GM19463 (cell line): ENCODE measurements around the gene HAUS2.
"Not testable (repeated sequence)": the region's sequence is repeated elsewhere in the genome, so short reads cannot be mapped to it uniquely, and the experiment has no call there.

ENCODE experiments used
- ATAC-seq: cut with Tn5 transposase; IDR thresholded peaks from one replicate; pipeline ENCODE4 v1.9.1; 2021; ENCODE audit warnings: mild to moderate bottlenecking, moderate library complexity; ENCODE audit not compliant: unreplicated experiment

Gene HAUS2

DNA sequence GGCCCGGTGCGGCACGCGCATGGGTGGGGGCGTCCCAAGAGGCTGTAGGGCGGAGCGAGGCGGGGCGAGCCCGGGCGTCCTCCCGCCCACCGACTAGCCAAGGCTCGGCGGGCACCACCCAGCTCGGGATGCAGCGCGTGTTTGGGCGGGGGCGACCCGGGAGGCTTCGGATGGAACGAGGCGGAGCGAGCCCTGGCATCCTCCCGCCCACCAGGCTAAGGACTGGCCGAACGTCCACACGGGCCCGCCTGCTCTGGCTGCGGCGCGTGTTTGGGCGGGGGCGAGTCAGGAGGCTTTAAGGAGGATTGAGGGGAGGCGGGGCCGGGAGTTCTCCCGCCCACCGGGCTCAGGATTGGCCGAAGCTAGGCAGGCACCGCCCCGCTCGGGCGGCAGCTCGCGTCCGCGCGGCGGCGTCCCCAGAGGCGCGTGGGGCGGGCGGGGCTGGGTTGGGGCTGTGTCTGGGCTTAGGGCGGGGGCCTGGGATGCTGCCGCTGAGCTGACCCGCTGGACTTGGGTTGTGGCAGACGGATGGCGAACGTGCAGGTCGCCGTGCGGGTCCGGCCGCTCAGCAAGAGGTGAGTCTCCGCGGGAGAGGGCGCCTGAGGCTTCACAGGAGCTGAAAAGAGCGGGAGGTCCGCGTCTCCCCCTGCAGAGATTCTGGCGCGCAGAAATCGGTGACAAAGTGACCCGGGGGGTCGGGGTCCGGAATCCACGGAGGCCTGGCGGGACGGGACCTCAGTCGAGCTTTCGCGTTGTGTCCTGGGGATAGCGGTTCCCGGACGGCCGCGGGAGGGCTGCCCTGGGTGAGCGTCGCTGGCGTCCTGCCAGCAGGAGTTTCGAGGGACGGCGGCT is 26.8 kb downstream of the HAUS2 start, which contains the start of gene STARD9:
TSS of gene STARD9 (plus strand) at position 419 of the 852 bp plus-strand sequence. CDS start at position 529, 110 bp downstream.
- ATAC-seq: peak; percentile 92

DNA sequence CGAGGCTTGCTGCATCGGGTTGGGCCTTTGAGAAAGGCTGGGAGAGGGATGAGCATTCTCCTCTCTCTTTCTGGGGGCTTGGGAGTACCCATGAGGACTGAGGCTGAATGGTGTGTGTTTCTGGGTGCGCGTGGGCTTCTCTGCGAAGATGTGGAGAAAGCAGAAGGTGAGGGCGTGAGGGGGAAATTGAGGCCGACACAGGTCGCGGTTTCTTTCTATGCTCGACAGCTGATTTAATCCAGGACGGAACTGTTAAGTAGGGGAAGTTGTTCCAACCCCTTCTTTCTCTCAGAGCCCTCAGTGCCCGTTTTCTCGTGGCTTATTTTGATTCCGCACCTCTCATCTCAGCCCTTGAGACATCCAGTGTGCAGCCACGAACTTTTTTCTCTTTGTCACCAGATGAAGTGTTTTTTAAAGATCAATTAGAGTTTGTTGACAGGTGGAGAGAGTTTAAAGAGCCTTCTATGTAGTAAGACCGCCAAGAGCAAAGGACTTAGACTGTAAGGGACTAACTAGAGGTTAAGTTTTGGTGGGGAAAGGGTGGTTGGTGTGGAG is 27.5 kb downstream of the HAUS2 start:
- ATAC-seq: no peak

DNA sequence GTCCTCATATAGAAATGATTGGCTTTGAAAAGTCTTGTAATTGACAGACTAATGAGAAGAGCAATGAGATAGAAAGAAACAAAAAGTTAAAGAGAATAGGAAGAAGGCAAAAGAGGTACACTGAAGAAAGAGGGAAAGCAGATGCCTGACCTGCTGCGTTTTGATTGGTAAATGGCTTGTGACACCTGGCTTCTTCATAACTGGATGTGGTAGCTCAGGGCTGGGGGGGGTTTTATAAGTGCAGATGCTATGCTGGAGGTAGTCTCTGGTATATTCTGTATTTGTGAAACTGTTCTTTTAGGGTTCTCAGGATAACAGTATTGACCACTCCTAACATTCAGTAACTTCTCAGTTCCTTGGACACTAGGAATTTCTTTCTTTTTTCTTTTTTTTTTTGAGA is 28.1 kb downstream of the HAUS2 start:
- ATAC-seq: no peak

DNA sequence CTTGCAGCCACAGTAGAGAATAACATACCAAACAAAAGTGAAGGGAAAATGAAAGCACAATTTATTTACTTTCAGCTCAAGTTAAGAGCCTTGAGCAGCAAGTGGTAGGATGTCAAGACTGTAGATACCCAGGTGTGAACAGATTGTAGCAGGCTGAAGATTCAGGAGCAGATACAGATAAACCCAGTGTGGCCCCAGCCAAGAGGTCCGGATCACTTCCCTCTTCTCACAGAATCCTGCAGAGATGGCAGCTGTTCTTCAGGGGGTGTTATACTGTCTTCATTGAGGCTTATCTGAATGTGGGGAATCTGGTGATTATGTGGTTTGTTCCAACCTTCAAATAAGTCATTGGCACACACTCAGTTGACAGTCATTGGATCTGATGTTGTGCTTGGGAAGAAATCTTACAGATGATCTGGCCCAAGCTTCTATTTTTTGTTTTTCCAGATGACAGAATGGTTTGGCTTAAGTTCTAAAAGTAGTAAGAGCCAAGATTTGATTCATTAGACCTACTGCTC is 28.9 kb downstream of the HAUS2 start:
- no peak for ATAC-seq

DNA sequence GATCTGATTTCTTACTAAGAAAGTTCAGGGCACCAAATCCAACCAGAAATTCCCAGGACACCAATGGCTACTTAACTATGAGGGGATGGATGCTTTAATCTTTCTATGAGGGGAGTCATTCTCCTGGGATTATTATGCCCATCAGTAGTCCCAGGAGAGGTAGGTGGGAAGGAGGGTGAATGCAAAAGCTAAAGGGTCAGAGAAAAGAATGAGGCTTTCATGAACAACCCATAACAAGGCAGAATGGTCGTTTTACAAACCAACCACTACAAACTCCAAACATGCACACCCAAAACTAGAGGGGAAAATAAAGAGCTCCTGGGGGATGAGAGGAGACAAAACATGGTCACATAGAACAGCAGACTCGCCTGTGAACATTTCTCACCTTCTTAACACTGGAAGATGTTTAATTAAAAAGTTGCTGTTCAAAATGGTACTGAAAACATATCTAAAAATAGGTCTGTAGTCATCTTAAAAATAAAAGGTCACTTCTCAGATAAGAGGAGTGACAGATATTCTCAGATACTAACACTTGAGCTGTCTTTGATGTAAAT is 30.4 kb downstream of the HAUS2 start:
- no peak for ATAC-seq

DNA sequence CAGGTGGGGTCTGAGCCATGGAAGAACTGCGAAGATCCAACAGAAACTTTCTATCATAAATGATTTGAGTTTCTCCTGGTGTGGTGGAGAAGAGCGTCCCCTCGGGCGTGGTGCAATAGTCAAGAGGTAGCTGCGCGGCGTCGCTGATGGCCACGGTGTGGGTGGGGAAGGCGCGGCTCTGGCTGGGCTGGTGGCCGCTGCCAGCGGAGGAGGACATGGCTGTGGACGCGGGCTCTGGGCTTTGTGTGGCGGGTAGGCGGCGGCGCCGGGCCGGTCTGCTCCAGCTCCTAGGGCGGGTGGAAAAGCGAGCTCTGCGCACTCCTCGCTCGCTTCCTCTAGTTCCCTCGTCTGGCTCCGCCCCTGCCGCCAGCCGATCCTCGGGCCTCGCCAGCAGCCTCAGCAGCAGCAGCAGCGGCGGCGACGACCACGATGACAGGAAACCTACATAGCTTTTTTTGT is 32.7 kb downstream of the HAUS2 start:
- peak; percentile 73 for ATAC-seq

DNA sequence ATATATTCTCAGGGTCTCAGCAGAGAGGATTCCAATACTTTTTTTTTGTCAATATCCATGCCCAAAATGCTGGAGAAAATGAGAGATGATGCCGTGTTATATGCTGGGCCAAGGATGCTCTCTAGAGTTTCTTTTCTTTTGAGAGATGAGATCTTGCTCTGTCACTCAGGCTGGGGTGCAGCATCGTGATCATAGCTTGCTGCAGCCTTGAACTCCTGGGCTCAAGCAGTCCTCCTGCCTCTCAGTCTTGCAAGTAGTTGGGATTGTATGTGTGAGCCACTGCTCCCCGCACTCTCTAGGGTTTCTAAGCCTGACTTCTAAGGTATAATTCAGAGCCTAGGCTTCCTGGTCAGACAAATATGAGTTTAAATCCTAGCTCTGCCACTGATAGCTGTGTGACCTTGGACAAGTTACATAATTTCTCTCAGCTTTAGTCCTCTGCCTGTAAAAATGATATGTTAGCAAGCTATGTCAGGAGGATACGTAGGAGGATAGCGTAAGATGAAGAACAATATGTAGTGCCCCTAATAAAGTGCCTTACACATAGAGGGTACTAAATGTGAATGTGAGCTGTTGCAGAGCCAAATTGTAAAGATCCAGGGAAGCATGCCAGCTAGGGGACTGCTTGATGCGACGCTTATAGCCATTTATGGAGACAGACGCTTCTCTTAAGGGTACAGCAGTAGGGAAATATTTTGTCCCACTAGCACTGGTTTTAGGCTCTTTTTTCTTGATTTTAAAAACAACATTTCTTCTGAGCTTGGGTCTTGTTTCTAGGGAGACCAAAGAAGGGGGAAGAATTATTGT is 34.1 kb downstream of the HAUS2 start:
- ATAC-seq: no peak

DNA sequence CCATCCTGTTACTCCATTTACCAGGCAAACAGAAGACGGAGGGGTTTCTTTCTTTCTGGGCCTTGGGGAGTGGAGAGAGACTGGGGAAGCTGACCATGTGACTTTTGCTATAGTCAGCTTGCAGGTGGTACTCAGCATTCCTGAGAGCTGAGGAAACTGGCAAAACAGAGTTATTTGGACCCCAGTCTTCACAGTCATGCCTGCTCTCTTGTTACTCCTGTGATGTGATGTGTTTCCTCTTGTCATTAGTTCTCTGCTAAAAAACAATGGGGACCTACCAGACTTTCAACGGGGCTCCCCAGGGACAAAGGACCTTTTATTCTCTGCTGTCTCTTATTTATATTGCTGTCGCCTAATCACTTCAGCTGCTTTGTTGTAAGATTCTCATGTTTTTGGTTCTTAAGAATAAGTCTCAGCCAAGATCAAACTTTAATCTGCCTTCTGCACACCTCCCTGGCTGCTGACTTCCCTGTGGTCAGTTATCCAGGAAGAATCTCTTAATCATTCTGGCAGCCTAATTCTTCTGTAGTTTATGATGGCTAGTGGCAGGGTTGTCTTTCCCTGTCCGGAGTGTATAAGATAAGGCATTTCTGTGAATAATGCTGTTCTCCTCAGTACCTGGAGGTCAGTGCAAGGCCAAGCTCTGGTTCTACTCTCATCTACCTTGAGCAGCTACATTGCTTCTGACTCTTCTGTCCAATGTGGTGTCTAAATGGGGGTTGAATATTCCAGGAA is 35.6 kb downstream of the HAUS2 start:
- no peak for ATAC-seq

DNA sequence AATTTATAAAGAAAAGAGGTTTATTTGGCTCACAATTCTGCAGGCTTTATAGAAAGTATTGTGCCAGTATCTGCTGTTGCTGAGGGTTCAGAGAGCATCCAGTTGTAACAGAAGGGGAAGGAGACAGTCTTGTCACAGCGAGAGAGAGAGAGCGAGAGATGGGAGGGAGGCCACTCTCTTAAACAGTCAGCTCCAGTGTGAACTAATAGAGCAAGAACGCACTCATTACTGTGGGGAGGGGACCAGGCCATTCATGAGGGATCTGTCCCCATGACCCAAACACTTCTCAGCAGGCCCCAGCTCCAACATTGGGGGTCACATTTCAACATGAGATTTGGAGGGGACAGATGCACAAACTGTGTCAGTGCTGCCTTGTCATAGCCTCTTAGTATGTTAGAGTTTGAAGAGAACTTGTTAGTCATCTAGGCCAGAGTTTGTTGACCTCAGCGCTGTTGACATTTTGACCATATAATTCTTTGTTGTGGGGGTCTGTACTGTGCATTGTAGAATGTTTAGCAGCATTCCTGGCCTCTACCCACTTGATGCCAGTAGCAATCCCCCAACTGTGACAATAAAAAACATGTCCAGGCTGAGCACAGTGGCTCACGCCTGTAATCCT is 42.1 kb downstream of the HAUS2 start:
- no peak for ATAC-seq

DNA sequence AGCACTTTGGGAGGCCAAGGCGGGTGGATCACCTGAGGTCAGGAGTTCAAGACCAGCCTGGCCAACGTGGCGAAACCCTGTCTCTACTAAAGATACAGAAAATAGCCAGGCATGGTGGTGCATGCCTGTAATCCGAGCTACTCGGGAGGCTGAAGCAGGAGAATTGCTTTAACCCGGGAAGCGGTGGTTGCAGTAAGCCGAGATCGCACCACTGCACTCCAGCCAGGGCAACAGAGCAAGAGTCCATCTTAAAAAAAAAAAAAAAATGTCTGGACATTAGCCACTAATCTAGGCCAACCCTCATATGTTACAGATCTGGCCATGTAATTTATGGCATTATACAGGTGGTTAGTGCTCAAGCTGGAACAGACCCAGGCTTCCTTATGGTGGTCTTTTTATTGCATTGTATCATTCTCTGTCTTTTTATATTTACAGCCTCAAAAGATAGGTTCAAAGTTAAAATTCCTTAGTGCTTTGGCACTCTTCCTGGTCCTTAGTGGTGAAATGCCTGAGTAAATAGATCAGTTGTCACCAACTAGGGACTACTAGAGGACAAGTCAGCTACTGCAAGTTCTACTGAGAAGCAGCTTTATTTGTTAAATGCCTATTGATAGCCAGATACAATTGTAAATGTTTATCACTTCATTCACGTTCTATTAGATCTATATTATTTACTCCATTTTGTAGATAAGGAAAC is 42.7 kb downstream of the HAUS2 start:
- ATAC-seq: no peak

DNA sequence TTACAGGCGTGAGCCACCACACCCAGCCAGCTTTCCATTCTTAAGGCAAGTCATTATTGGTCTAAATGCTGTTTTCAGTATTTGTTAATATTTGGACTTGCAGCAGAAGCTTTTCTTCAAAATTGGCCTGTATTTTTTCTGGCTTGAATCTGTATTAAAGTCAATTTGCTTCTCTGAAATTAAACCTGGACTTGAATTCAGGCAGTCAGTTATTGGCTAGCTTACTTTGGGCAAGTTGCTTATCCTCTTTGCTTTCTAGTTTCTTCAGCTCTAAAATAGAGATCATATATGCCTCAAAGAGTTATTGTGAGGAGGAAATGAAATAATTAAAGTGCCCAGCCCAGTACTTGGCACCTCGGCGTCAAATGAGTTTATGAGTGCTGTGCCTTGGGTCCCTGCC is 44.1 kb downstream of the HAUS2 start:
- ATAC-seq: no peak

DNA sequence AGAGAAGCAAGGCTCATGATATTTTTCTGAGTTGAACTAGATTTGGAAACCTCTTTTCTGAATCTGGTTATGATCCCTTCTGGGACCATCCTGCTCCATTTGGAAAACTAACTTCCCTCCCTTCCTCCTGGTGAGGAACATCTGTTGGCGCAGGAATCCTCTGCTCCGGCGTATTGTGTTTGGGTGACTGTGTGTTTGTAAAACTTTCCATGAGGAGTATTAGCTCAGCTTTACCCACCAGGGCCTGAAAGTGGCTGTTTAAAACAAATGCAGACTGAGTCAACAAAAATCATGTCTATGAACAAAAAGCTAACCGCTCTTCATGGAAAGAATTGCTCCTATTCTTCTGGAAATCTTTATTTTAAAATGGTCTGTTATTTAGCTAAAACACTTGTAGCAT is 44.5 kb downstream of the HAUS2 start:
- ATAC-seq: no peak

DNA sequence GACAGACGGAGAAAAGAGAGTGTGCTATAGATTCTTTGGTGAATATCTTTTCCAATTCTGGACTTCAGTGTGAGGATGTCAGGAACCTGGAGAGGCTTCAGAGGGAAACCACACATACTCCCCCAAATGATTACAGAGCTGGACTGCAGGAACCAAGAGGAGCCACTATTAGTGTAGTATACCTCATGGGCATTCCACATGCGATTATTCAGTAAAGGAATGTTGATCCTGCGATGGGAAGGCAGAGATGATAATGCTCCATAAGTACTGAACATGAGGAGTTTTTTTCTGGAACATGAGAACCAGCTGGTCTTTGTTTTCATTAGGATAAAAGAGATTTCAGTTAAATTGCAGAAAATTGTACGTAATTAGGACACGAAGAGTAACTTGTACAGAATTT is 45.5 kb downstream of the HAUS2 start:
- ATAC-seq: no peak

DNA sequence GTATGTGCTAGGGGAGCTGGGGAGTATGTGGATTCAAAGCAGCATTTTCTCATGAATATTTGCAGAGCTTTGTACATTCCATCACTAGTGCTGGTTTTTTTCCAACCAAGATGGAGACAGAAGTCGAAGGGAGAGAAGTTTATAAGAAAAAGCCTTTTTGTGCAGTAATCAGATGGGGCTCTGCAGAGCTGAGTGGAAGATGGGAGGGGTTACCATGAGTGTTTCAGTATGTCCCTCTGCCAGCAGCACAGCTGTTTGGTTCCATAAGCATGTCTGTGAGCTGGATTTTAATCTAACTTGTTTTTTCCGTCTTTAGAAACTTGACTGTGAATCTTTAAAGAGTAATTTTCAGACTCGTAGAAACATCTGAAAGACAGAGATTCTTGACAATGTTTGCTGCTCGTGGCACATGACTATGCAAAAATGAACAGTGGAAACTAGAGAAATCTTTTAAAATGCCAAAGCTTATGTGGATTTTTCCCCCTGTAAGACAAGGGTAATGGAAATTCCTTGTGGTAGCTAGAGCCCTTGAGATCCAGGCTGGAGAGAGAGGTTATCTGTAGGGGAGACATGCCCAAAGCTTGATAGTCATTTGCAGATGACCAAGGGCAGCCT is 47.1 kb downstream of the HAUS2 start:
- no peak for ATAC-seq

DNA sequence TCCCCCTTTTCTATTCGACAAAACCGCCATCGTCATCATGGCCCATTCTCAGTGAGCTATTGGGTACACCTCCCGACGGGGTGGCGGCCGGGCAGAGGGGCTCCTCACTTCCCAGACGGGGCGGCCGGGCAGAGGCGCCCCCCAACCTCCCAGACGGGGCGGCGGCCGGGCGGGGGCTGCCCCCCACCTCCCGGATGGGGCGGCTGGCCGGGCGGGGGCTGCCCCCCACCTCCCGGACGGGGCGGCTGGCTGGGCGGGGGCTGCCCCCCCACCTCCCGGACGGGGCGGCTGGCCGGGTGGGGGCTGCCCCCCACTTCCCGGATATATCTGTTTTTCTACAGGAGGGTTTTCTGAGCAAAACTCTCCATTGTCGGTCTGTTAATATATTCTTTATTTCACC is 52.7 kb downstream of the HAUS2 start:
- ATAC-seq: not testable (repeated sequence)

DNA sequence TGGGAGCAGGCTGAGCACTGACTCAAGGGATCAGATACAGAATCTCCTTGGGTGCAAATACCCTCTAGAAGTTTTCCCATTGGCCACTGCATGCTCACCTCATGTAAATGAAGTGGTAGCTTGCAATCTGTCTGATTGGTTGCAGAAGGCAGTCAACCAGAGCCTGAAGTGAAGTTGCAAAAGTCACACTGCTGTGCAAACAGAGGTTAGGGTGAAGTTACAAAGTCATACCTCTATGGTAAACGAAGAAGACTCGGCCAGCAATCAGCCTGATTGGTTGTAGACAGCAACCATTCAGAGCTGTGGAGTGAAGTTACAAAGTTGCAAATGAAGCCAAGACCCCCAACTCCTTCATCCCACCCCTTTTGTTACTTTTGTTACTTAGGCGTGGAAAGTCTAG is 53.9 kb downstream of the HAUS2 start:
- no peak for ATAC-seq

DNA sequence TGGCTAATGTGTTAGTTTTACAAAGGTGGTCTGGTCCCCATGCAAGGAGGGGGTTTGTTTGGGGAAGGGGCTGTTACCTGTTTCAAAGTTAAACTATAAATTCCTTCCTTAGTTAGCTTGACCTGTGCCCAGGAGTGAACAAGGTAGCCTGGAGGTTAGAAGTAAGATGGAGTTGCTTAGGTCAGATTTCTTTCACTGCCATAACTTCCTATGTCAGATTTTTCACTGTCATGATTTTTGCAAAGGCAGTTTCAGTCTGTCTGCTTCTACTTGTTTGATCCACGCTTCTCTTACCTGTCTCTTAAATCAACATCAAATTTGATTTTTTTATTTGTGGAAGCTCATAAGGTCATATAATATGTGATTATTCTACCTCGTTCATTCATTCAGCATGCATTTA is 55.3 kb downstream of the HAUS2 start:
- ATAC-seq: no peak

DNA sequence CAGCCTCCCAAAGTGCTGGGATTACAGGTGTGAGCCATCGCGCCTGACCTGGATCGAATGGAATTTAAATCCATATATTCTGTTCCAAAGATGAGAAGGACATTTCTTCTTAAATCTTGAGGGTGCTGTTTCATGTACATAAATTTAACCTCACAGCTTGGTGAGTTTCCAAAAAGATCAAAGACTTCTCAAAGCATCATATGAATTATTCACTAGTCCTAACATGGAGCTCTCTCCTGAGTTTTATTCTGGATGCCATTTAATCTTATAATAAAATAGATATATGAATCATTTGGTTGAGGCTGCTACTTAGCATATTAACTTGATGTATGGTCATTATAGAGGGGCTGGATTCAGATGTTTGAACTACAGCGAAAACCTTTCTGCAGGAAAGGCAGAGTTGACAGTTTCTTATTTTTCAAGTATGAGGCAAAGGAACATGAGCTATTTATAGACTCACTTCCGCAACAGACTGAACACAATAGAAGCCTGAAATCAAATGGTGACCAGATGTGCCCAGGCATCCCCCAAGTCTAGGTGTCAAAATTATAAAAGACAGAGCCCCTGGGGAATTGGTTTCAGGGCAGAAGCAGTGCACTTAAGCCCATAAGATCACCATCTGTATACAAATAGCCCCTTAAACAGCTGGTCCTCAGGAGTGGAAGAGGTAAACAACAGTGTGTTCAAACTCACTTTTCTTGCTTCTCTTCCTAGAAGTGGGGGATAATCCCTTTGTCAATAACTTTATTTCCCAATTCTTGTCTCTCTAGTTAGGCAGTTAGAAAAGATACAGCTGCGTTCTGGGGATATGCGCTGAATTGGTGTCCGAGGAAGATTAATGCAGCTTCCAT is 56.5 kb downstream of the HAUS2 start:
- ATAC-seq: no peak
